Measurements from ENCODE around the gene CYTH2.

CYTH2 gene, protein sequence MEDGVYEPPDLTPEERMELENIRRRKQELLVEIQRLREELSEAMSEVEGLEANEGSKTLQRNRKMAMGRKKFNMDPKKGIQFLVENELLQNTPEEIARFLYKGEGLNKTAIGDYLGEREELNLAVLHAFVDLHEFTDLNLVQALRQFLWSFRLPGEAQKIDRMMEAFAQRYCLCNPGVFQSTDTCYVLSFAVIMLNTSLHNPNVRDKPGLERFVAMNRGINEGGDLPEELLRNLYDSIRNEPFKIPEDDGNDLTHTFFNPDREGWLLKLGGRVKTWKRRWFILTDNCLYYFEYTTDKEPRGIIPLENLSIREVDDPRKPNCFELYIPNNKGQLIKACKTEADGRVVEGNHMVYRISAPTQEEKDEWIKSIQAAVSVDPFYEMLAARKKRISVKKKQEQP

DNA sequence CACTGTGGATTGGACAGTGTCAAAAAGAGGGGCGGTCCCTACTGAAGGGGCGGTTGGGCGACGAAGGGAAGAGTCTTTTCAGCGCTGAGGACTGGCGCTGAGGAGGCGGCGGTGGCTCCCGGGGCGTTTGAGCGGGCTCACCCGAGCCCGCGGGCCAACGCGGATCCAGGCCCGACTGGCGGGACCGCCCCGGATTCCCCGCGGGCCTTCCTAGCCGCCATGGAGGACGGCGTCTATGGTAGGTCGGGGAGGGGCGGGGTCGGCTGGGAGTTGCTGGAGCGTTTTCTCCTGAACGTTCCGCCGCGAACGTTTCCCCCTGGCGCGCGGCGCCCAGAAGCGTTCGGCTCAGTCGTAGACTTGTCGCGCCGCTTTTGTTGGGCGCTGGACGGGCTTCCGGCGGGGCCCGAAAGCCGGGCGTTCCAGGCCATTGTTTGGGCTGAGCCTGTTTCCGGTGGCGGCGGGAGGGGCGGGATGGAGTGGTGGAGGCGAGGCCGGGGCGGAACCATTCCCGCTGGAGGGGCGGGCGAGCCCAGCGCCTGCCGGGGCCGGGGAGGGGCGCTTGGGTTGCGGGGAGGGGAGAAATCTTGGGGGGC is at the start of gene CYTH2:
Gene CYTH2 (plus strand): TSS at position 81 of the 593 bp plus-strand sequence. CDS start 139 bp downstream, at position 220.
- no peak for DNase-seq

DNA sequence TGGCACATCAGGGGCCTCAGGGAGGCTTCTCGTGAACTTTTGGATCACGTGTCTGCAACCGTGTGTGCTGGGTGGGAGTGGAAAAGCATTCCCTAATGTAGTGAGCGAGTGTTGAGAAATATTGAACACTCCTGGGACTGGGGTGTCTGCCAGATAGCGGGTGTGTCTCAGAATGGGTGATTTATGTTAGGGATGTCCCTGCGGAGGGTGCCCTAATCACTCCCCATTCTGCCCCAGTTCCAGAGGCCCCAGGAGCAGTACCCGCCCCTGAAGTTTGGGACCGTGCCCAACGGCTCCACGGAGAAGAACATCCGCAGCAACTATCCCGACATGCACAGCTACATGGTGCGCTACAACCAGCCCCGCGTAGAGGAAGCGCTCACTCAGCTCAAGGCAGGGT is 47.6 kb upstream of the CYTH2 start:
- no peak for DNase-seq

DNA sequence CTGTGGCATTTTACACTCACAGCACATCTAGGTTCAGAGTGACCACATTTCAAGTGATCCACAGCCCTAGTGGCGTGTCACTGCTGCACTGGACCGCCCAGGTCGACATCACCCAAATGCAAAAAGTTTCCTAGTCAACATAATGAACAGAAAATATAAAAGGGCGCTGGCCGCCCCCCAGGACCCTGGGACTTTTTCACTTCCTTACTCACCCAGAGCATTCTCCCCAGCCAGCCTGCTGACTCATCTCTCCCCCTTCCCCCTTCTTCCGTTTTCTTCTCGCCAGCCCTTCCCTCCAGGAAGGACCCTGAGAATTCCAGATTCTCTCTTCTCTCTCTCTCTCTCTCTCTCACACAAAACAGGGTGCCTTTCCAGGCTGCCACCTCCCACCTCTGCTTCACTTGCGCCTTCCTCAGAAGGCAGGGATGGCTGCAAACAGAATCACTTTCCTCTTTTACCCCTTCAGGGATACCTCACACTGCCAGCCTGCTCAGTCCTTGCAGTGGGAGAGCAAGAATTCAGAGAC is 44.4 kb upstream of the CYTH2 start:
- DNase-seq: no peak

DNA sequence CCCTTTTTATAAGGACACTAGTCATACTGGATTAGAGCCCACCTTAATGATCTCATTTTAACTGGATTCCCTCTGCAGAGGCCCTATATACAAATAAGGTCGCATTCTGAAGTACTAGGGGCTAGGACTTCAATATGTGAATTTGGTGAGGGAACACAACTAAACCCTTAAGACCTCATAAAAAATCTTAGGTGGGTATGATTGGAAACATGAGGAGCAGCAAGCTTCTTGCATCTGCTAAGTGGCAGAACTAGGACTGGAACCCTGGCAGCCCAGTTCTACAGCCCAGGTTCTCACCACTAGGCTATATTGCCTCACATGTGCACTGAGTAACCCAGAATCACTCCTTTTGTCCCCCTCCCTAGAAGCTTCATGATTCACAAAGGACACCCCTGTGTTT is 40.5 kb upstream of the CYTH2 start:
- no peak for DNase-seq

DNA sequence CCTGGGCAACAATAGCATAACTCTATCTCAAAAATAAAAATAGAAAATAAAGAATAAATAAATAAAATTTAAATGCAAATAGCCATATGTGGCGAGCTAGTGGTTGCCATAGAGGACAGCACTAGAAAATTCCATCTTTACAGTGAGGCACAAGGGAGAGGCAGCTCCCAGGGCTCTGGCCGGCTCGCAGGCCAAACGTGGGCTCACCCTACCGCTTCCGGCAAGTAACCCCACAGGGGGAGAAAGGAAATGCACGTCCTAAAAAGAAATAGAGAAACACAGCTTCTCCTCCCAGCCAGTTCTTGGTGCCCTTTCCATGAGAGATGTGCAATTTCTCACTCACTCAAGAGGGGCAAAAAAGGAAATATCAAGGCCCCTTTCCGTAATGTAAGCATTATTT is 35.8 kb upstream of the CYTH2 start:
- no peak for DNase-seq

DNA sequence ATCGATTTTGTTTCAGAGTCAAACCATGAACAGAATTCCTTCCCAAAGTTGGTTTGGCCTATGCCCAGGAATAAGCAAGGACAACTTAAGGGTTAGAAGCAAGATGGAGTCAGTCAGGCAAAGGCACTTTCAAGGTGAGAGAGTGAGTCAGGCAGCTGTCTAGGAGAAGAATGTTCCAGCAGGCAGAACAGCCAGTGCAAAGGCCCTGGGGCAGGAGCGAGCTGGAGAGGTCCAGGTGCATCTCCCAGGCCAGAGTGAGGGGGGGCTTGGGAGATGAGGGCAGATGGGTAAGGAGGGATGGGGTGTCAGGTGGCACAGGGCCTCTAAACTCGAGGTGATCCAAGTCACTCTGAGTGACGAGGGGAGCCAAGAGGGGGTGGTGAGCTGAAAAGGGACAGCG is 32.6 kb upstream of the CYTH2 start:
- no peak for DNase-seq

DNA sequence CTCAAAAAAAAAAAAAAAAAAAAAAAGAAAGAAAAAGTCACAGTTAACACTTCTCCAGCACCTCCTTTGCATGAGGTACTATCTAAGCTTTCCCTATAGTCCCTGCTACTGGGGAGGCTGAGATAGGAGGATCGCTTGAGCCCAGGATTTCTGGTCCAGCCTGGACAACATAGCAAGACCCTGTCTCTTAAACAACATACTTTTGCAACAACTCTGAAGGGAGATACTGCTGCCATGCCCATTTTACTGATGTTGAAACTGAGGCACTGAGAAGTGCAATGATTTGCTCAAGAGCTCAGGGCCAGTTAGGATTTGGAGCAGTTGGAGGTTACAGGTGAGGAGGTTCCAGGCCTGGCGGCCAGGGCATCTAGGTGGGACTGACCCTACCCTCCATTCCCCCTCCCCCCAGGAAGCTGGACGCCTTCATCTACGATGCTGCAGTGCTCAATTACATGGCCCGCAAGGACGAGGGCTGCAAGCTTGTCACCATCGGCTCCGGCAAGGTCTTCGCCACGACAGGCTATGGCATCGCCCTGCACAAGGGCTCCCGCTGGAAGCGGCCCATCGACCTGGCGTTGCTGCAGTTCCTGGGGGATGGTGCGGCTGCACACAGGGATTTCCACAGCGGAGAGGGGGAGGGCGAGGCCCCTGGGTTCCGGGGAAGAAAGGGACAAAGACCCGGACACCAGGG is 27.7 kb upstream of the CYTH2 start:
- DNase-seq: no peak

DNA sequence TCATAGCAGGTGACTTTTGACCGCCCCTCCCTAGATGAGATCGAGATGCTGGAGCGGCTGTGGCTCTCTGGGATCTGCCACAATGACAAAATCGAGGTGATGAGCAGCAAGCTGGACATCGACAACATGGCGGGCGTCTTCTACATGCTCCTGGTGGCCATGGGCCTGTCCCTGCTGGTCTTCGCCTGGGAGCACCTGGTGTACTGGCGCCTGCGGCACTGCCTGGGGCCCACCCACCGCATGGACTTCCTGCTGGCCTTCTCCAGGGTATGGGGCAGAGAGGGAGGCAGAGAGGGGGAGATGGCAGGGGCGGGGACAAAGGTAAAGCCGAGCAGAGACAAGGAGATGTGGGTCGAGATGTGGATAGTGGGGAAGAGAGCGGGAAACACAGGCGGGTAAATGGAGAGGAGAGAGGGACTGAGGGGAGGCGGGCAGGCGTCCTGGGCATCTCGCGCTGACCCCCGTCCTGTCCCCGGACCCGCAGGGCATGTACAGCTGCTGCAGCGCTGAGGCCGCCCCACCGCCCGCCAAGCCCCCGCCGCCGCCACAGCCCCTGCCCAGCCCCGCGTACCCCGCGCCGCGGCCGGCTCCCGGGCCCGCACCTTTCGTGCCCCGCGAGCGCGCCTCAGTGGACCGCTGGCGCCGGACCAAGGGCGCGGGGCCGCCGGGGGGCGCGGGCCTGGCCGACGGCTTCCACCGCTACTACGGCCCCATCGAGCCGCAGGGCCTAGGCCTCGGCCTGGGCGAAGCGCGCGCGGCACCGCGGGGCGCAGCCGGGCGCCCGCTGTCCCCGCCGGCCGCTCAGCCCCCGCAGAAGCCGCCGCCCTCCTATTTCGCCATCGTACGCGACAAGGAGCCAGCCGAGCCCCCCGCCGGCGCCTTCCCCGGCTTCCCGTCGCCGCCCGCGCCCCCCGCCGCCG is 26.8 kb upstream of the CYTH2 start:
- no peak for DNase-seq

DNA sequence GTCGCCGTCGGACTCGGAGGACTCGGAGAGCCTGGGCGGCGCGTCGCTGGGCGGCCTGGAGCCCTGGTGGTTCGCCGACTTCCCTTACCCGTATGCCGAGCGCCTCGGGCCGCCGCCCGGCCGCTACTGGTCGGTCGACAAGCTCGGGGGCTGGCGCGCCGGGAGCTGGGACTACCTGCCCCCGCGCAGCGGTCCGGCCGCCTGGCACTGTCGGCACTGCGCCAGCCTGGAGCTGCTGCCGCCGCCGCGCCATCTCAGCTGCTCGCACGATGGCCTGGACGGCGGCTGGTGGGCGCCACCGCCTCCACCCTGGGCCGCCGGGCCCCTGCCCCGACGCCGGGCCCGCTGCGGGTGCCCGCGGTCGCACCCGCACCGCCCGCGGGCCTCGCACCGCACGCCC is 25.9 kb upstream of the CYTH2 start:
- DNase-seq: peak; percentile 44

DNA sequence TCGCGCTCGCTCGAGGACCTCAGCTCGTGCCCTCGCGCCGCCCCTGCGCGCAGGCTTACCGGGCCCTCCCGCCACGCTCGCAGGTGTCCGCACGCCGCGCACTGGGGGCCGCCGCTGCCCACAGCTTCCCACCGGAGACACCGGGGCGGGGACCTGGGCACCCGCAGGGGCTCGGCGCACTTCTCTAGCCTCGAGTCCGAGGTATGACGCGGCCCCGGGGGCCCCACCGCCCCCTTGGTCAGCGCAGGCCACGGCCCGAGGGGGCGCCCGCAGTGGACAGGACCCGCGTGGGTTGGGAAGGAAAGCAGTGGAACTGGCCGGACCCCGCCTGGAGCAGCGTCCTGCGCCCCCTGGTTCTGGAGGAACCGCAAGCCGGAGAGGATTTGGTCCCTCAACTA is 25.4 kb upstream of the CYTH2 start:
- DNase-seq: no peak

DNA sequence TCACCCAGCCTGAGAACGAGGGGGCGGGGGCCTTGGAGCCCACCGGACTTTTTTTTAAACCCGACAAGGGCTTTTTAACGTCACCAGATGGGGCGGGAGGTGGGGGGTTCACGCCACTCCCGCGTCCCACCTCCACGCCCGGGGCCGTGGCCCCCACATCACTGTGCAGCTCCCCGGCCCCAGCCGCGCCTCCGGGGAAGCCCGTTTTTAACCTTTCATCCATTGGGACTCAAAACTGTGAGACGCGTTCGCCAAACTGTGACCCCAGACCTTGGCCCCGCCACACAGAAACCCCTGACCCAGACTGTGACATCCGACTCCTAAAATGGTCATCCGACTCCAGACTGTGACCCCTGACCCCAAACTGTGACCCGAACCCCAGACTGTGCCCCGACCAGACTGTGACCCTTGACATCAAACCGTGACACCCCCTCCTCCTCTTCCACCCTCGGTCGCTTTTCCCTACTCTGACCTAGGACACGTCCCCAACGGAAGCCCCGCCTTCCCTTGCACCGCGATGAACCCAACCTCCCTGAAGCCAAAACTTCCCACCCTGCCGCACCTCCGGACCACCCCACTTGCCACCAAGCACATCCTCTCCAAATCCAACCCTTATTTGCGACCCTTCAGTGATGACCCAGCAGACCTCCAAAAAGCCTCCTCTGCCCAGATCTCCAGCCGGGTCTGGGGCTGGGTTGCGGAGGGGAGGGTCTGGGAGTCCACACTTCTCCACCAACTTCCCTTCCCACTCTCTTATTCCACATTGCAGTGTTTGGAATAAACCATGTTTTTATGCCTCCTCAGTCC is 24.8 kb upstream of the CYTH2 start:
- DNase-seq: no peak

DNA sequence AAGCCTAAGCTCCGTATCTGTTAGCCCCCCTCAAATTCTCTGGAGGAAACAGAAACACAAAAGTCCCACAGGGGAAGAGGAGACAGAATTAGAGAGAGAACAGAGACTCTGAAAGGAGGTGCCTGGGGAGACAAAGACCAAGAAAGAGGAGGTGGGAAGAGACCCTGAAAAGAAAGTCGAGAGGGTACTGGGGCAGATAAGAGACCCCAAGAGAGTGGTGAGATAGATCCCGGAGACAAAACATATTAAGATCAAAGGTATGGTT is 24.3 kb upstream of the CYTH2 start:
- DNase-seq: no peak

DNA sequence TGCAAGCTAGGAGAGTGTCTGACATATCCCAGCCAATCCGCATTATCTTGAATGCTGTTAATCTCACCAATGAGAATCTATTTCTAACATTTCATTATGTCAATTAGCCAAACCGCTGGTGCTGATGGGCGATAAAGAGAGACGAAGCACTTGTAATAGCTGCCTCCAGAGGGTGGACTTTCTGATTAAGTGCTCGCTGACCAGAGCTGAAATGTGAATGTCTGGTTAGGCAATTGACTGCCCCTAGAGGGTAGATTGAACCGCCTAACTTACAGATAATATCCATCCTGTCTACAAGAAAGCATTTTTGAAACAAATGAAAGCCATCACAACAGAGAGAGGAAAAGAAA is 23.9 kb upstream of the CYTH2 start:
- DNase-seq: peak; percentile 28

DNA sequence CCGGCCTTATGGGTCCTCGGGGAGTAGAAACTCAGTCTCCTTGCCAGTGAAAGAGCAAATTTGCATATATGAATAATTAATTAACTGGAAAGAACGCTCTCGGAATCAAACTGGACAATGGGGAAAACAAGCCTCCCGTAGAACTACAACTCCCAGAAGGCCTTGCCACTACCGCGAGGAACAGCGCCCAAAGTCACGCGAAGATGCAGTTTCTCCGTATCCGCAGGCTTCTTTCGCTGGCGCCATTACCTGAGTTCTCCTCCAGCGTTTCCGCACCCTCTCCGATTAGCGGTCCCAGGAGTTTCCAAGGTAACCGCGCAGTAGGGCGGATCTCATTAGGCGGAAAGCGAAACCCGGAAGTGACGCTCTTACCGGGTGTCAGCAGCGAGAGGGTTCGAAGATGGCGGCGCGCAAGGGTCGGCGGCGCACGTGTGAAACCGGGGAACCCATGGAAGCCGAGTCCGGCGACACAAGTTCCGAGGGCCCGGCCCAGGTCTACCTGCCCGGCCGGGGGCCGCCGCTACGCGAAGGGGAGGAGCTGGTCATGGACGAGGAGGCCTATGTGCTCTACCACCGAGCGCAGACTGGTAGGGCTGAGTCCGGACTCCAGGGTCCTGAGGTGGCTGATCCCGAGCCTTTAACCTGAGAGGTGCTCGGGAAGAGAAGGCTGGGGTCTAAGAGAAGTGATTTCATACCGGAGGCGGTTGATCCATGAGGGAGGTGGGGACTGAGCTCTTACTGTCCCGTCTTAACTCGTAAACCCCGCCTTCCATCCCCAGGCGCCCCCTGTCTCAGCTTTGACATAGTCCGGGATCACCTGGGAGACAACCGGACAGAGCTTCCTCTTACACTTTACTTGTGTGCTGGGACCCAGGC is 23.3 kb upstream of the CYTH2 start, which contains the start of gene GRWD1:
Gene GRWD1 (plus strand): TSS at position 378 of the 876 bp plus-strand sequence. CDS start 23 bp downstream, at position 401.
- DNase-seq: peak; percentile 86

DNA sequence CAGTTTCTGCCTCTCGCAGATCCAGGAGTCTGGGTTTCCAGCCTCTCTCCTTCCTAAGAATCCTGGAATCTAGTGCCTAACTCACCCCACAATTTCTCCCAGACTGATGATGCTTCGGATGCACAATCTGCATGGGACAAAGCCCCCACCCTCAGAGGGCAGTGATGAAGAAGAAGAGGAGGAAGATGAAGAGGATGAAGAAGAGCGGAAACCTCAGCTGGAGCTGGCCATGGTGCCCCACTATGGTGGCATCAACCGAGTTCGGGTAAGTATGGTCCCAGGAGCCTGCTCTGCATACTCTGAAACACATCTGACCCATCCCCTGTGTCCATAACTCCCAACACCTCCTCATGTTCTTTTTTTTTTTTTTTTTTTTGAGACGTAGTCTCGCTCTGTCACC is 22.6 kb upstream of the CYTH2 start:
- DNase-seq: no peak

DNA sequence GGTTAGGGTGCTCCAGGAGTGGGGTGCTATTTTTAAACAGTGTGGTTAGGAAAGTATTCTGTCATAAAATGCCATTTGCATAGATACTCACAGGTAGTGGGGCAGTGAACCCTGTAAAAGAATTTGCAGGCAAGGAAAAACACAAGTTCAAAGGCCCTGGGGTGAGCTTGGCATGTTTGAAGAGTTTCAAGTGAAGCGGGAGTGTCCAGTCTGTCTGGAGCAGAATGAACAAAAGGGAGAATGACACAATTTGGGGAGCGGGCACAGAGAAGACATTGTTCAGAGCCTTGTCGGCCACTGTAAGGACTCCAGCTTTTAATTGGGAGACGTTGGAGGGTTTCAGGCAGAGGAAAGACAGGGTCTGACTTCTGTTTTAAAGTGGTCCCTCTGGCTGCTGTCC is 20.6 kb upstream of the CYTH2 start:
- no peak for DNase-seq

DNA sequence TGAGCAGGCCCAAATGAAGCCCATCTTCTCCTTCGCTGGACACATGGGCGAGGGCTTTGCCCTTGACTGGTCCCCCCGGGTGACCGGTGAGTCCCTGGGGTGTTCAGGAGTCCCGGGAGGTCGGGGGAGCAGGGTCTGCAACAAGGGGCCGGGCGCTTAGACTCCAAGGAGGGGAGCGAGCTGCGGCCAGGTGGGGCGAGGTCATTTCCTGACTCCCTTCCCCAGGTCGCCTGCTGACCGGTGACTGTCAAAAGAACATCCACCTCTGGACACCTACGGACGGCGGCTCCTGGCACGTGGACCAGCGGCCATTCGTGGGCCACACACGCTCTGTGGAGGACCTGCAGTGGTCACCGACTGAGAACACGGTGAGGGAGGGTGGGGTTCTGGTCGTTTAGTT is 18.7 kb upstream of the CYTH2 start:
- DNase-seq: no peak

DNA sequence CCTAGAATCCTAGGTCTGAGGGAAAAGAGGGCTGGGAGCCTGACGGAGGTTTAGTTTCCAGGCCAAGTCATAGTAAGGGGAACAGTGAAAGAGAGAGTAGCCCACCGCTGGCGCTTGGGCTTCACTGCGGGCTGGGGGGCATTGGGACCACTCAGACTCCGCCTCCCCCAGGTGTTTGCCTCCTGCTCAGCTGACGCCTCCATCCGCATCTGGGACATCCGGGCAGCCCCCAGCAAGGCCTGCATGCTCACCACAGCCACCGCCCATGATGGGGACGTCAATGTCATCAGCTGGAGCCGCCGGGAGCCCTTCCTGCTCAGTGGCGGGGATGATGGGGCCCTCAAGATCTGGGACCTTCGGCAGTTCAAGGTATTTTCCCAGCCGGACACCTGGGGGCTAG is 18.3 kb upstream of the CYTH2 start:
- DNase-seq: no peak

DNA sequence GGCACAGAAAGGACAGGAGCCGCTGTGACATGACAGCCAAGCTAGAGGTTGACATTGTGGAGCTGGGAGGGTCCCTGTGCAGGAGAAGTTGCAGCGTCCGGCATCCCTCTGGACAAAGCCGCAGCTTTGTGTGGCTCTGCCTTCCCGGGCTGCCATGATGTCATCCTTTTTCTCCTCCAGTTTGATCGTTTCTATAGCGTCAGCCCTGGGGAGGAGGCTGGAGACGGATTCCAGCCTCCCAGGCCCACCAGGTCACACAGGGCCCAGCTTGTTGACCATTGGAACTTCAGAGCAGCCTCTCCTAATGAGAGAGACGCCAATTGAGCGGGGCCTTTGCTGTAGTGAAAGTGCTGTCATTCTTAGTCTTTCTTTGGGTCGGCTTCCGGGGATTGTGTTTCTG is 17.5 kb upstream of the CYTH2 start:
- no peak for DNase-seq

DNA sequence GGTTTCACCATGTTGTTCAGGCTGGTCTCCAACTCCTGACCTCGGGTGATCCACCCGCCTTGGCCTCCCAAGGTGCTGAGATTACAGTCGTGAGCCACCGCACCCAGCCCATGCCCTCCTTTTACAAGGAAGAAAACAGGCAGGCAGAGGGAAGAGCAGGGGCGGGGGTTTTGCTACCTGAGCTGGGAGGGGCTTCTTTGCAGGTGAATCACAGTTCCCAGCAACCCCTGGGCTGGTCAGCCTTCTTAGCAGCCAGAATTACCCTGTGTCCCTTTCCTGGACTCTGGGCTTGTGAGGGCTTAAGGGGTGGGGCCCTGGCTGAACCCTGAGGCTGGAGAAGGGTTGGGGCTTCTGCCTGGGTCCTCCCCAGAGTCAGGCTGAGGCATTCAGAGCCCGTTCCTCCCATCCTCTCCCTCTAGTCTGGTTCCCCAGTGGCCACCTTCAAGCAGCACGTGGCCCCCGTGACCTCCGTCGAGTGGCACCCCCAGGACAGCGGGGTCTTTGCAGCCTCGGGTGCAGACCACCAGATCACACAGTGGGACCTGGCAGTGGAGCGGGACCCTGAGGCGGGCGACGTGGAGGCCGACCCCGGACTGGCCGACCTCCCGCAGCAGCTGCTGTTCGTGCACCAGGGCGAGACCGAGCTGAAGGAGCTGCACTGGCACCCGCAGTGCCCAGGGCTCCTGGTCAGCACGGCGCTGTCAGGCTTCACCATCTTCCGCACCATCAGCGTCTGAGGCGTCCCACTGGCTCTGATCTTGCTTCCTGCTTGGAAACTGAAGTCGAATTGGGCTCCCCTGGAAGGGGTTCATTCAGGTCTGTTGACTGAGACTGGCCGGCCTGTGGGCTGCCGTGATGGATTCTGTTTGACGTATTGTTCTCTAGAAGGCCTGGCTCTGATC is 16.6 kb upstream of the CYTH2 start:
- no peak for DNase-seq

Measured in activated T-cell treated with anti-CD3 and anti-CD28 coated beads, Interleukin-2, amount 50 U/mL, for 1 hour (primary cell).